PC-9 (cell line): ENCODE measurements around the gene PCBP1.

Experiments used
- EZH2 ChIP-seq: fragments of 200-600 bp; sonication (generic); IDR thresholded peaks from 2 replicates; pipeline ENCODE4 v1.8.0; 2017; ENCODE audit warnings: antibody characterized with exemption, low read depth
- TF ChIP-seq, protein P1 (sequence below): fragments of 200-600 bp; sonication (generic); conservative IDR thresholded peaks from 2 replicates; pipeline ENCODE4 v1.6.1; 2017; ENCODE audit warnings: mixed run types, antibody characterized with exemption, mild to moderate bottlenecking, moderate library complexity

DNA sequence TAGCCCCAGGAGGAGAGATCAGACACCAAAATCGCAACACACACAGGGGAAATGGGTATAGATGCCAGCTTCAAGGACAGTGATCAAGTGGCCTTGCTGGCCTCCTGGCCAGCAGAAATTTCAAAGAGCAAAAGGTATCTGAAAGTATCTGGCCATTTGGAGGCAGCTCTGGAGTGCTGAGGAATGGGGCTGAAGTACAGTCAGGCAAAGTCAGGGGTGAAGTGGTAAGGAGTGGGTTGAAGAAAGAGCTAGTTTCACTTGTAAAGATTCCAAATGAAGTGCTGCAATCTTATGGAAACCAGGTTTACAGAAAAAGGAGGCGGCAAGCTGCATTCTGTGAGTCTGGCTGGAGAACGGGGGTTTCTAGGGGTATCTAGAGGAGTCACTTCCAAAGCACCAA, 19.2 kb upstream of the PCBP1 start:
- TF ChIP-seq, protein P1, sequence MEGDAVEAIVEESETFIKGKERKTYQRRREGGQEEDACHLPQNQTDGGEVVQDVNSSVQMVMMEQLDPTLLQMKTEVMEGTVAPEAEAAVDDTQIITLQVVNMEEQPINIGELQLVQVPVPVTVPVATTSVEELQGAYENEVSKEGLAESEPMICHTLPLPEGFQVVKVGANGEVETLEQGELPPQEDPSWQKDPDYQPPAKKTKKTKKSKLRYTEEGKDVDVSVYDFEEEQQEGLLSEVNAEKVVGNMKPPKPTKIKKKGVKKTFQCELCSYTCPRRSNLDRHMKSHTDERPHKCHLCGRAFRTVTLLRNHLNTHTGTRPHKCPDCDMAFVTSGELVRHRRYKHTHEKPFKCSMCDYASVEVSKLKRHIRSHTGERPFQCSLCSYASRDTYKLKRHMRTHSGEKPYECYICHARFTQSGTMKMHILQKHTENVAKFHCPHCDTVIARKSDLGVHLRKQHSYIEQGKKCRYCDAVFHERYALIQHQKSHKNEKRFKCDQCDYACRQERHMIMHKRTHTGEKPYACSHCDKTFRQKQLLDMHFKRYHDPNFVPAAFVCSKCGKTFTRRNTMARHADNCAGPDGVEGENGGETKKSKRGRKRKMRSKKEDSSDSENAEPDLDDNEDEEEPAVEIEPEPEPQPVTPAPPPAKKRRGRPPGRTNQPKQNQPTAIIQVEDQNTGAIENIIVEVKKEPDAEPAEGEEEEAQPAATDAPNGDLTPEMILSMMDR = no peak
- no peak for TF ChIP-seq EZH2
